Choroid plexus epithelial cell (primary cell): ENCODE data around the gene TOP3B.
"Not testable (repeated sequence)": the region's sequence is repeated elsewhere in the genome, so short reads cannot be mapped to it uniquely, and the experiment has no call there.

Source experiments
- DNase-seq: peaks from one replicate; pipeline ENCODE4 v3.0.0-alpha.2; 2010; ENCODE audit warnings: low read depth
- H3K4me3 ChIP-seq: 2 replicates; pipeline ENCODE4 v1.5.1; 2011; ENCODE audit warnings: low read depth, mild to moderate bottlenecking, control low read depth, low read length, moderate library complexity
- CTCF ChIP-seq: conservative IDR thresholded peaks from 2 replicates; pipeline ENCODE4 v1.5.1; 2011; ENCODE audit warnings: low read depth, mild to moderate bottlenecking, control low read depth, inconsistent platforms, low read length, moderate library complexity

TOP3B gene

GRCh38 chr22:21917959-21918261 is 64.7 kb downstream of the TOP3B start:
- no peak overlapping the region for H3K4me3 ChIP-seq
- no peak for DNase-seq
- TF ChIP-seq CTCF: no peak

GRCh38 chr22:21917181-21917958 is 65.2 kb downstream of the TOP3B start:
- DNase-seq: peak; percentile 43

GRCh38 chr22:21916309-21916918 is 66.2 kb downstream of the TOP3B start:
- TF ChIP-seq CTCF: no peak
- no peak overlapping the region for H3K4me3 ChIP-seq
- DNase-seq: no peak

More at GRCh38 chr22:21917181-21917958, 65.2 kb downstream of the TOP3B start:
- TF ChIP-seq CTCF: no peak
- no peak overlapping the region for H3K4me3 ChIP-seq

- no peak for TF ChIP-seq CTCF
- no peak for DNase-seq
- no peak overlapping the region for H3K4me3 ChIP-seq
Observed at GRCh38 chr22:21915624-21916308, 66.8 kb downstream of the TOP3B start.

GRCh38 chr22:21914033-21914642 is 68.4 kb downstream of the TOP3B start:
- DNase-seq, H3K4me3 ChIP-seq: not testable (repeated sequence)

GRCh38 chr22:21910367-21910766 is 72.2 kb downstream of the TOP3B start:
- H3K4me3 ChIP-seq, DNase-seq: not testable (repeated sequence)

GRCh38 chr22:21909871-21910270 is 72.7 kb downstream of the TOP3B start:
- H3K4me3 ChIP-seq: no peak overlapping the region
- no peak for DNase-seq
- no peak for TF ChIP-seq CTCF
